NCI-H146 (cell line): ENCODE data around the gene UGT1A7.

Source experiments
- DNase-seq: peaks from one replicate; lab custom pipeline; 2025; lab: John Stamatoyannopoulos, UW

UGT1A7 gene

GRCh38 chr2:233761040-233761769, 79.5 kb downstream of the UGT1A7 start:
- DNase-seq = no peak

GRCh38 chr2:233764264-233764663, 82.6 kb downstream of the UGT1A7 start:
- no peak for DNase-seq

- no peak for DNase-seq
These were observed 83.1 kb downstream of the UGT1A7 start for GRCh38 chr2:233764761-233765160.

GRCh38 chr2:233766416-233766815, 84.7 kb downstream of the UGT1A7 start:
- no peak for DNase-seq

- DNase-seq = no peak
These were observed 86.4 kb downstream of the UGT1A7 start for GRCh38 chr2:233768076-233768475.

GRCh38 chr2:233769260-233769659, 87.6 kb downstream of the UGT1A7 start:
- DNase-seq = no peak

- DNase-seq = no peak
These were observed 90.5 kb downstream of the UGT1A7 start for GRCh38 chr2:233772153-233772552.

GRCh38 chr2:233772583-233772982, 90.9 kb downstream of the UGT1A7 start:
- DNase-seq = no peak

GRCh38 chr2:233773854-233774253, 92.2 kb downstream of the UGT1A7 start:
- DNase-seq = no peak

GRCh38 chr2:233775414-233775813, 93.7 kb downstream of the UGT1A7 start:
- no peak for DNase-seq

GRCh38 chr2:233778030-233778429, 96.3 kb downstream of the UGT1A7 start, which contains the start of gene MROH2A:
Gene MROH2A, plus strand, starts transcription at chr2:233778330. Its CDS starts 1,029 bp downstream, at chr2:233779359.
- DNase-seq = no peak

GRCh38 chr2:233779722-233780121, 98.0 kb downstream of the UGT1A7 start:
- no peak for DNase-seq

- no peak for DNase-seq
These were observed 99.1 kb downstream of the UGT1A7 start for GRCh38 chr2:233780771-233781170.

- no peak for DNase-seq
These were observed 107.9 kb downstream of the UGT1A7 start for GRCh38 chr2:233789554-233789953.

- no peak for DNase-seq
These were observed 109.6 kb downstream of the UGT1A7 start for GRCh38 chr2:233791151-233791882.

GRCh38 chr2:233791883-233792329, 110.2 kb downstream of the UGT1A7 start:
- no peak for DNase-seq

GRCh38 chr2:233792720-233793119, 111.0 kb downstream of the UGT1A7 start:
- no peak for DNase-seq

GRCh38 chr2:233793465-233794127, 111.9 kb downstream of the UGT1A7 start:
- no peak for DNase-seq

- DNase-seq = no peak
These were observed 112.5 kb downstream of the UGT1A7 start for GRCh38 chr2:233794128-233794658.

GRCh38 chr2:233795735-233796171, 114.1 kb downstream of the UGT1A7 start:
- DNase-seq = no peak

GRCh38 chr2:233796254-233796653, 114.6 kb downstream of the UGT1A7 start:
- DNase-seq = no peak

- no peak for DNase-seq
These were observed 116.8 kb downstream of the UGT1A7 start for GRCh38 chr2:233798335-233799086.
